HG03520 (cell line): ENCODE measurements around the gene UBE3B.

Source experiments
- ATAC-seq: cut with Tn5 transposase; IDR thresholded peaks from one replicate; pipeline ENCODE4 v1.9.1; 2021; ENCODE audit warnings: mild to moderate bottlenecking, moderate library complexity; ENCODE audit not compliant: unreplicated experiment

Gene UBE3B

GRCh38 chr12:109525279-109525585 lies 47.8 kb downstream of the UBE3B start:
- no peak for ATAC-seq

- no peak for ATAC-seq
Measured at GRCh38 chr12:109527489-109528123, 50.2 kb downstream of the UBE3B start.

- ATAC-seq = no peak
Measured at GRCh38 chr12:109529691-109530640, 52.5 kb downstream of the UBE3B start.

GRCh38 chr12:109531411-109531810 lies 54.0 kb downstream of the UBE3B start:
- no peak for ATAC-seq

GRCh38 chr12:109532721-109533486 lies 55.5 kb downstream of the UBE3B start:
- no peak for ATAC-seq

- ATAC-seq = no peak
Measured at GRCh38 chr12:109533487-109533740, 56.0 kb downstream of the UBE3B start.

- no peak for ATAC-seq
Measured at GRCh38 chr12:109534456-109534855, 57.0 kb downstream of the UBE3B start.

- ATAC-seq = no peak
Measured at GRCh38 chr12:109535231-109535862, 57.9 kb downstream of the UBE3B start.

- ATAC-seq = no peak
Measured at GRCh38 chr12:109535863-109536250, 58.4 kb downstream of the UBE3B start.

GRCh38 chr12:109537136-109537535 lies 59.7 kb downstream of the UBE3B start:
- ATAC-seq = no peak

GRCh38 chr12:109538191-109538863 lies 60.9 kb downstream of the UBE3B start:
- ATAC-seq = no peak

GRCh38 chr12:109539508-109539907 lies 62.1 kb downstream of the UBE3B start:
- ATAC-seq = no peak

- no peak for ATAC-seq
Measured at GRCh38 chr12:109540526-109541412, 63.3 kb downstream of the UBE3B start.

- ATAC-seq = no peak
Measured at GRCh38 chr12:109541413-109541726, 63.9 kb downstream of the UBE3B start.

- no peak for ATAC-seq
Measured at GRCh38 chr12:109542014-109542413, 64.6 kb downstream of the UBE3B start.

- no peak for ATAC-seq
Measured at GRCh38 chr12:109542876-109543275, 65.4 kb downstream of the UBE3B start.

GRCh38 chr12:109544955-109545531 lies 67.6 kb downstream of the UBE3B start:
- ATAC-seq = no peak

GRCh38 chr12:109545826-109546225 lies 68.4 kb downstream of the UBE3B start:
- ATAC-seq = no peak

- no peak for ATAC-seq
Measured at GRCh38 chr12:109547286-109547685, 69.9 kb downstream of the UBE3B start.

GRCh38 chr12:109548258-109548657 lies 70.8 kb downstream of the UBE3B start:
- ATAC-seq = no peak
